ENCODE data around the gene ZBTB18. TPM values are rescaled to one million over a fixed set of nuclear protein-coding genes. Genes with fewer than 3 reads are reported as not detected.

The ZBTB18 gene
- total RNA-seq, 1 donor from 2014 or later: 5.7 TPM

- Mint-ChIP-seq H3K36me3 (ENCODE audit: low read depth) (no peaks in the 10 kb centered on the region), H3K9me3 (no peaks in the 10 kb centered on the region), H3K27me3 (ENCODE audit: insufficient read depth) (peaks cover 6% of the 10 kb centered on the region), H3K4me3 (no peak overlapping the region), H3K27ac (no peak overlapping the region), H3K4me1 (ENCODE audit: low read depth) (peaks cover 7% of the 10 kb centered on the region)
- intact Hi-C loops (cut with micrococcal nuclease): no loop called here
- no peak for DNase-seq (ENCODE audit: low spot score)
Observed at GRCh38 chr1:244100704-244101453, 49.8 kb downstream of the ZBTB18 start.

- intact Hi-C loops (cut with micrococcal nuclease): no loop called here
- H3K27me3 Mint-ChIP-seq (ENCODE audit: insufficient read depth): peaks cover 6% of the 10 kb centered on the region
- H3K4me1 Mint-ChIP-seq (ENCODE audit: low read depth): peaks cover 7% of the 10 kb centered on the region
Observed at GRCh38 chr1:244102046-244102445, 51.0 kb downstream of the ZBTB18 start.

GRCh38 chr1:244102468-244102867, 51.4 kb downstream of the ZBTB18 start:
- H3K36me3 Mint-ChIP-seq (ENCODE audit: low read depth): no peaks in the 10 kb centered on the region
- no peak overlapping the region for H3K4me3 Mint-ChIP-seq
- no peak overlapping the region for H3K27ac Mint-ChIP-seq
- no peaks in the 10 kb centered on the region for H3K9me3 Mint-ChIP-seq
- DNase-seq (ENCODE audit: low spot score): no peak
- intact Hi-C loops (cut with micrococcal nuclease): no loop called here
- H3K4me1 Mint-ChIP-seq (ENCODE audit: low read depth): peaks cover 7% of the 10 kb centered on the region
- H3K27me3 Mint-ChIP-seq (ENCODE audit: insufficient read depth): peaks cover 6% of the 10 kb centered on the region

More at GRCh38 chr1:244102046-244102445, 51.0 kb downstream of the ZBTB18 start:
- Mint-ChIP-seq H3K27ac (no peak overlapping the region), H3K9me3 (no peaks in the 10 kb centered on the region), H3K4me3 (no peak overlapping the region), H3K36me3 (ENCODE audit: low read depth) (no peaks in the 10 kb centered on the region)
- no peak for DNase-seq (ENCODE audit: low spot score)

- H3K4me1 Mint-ChIP-seq (ENCODE audit: low read depth): peaks cover 7% of the 10 kb centered on the region
- H3K9me3 Mint-ChIP-seq: no peaks in the 10 kb centered on the region
- intact Hi-C loops (cut with micrococcal nuclease): no loop called here
- DNase-seq (ENCODE audit: low spot score): no peak
- no peak overlapping the region for H3K27ac Mint-ChIP-seq
- H3K4me3 Mint-ChIP-seq: no peak overlapping the region
- H3K36me3 Mint-ChIP-seq (ENCODE audit: low read depth): no peaks in the 10 kb centered on the region
- H3K27me3 Mint-ChIP-seq (ENCODE audit: insufficient read depth): peaks cover 6% of the 10 kb centered on the region
Observed at GRCh38 chr1:244104309-244105060, 53.4 kb downstream of the ZBTB18 start.

- H3K9me3 Mint-ChIP-seq: no peaks in the 10 kb centered on the region
- H3K4me3 Mint-ChIP-seq: no peak overlapping the region
- H3K4me1 Mint-ChIP-seq (ENCODE audit: low read depth): no peaks in the 10 kb centered on the region
- intact Hi-C loops (cut with micrococcal nuclease): no loop called here
- no peak overlapping the region for H3K27ac Mint-ChIP-seq
- H3K27me3 Mint-ChIP-seq (ENCODE audit: insufficient read depth): peaks cover 2% of the 10 kb centered on the region
- H3K36me3 Mint-ChIP-seq (ENCODE audit: low read depth): no peaks in the 10 kb centered on the region
- DNase-seq (ENCODE audit: low spot score): no peak
Observed at GRCh38 chr1:244106176-244106575, 55.1 kb downstream of the ZBTB18 start.

Other genes with a start within 250 kb of the ZBTB18 start
- gene AKT3, start 201.0 kb upstream of the ZBTB18 start, total RNA-seq: 40.1 and 44.0 TPM in 2 replicates